Endodermal cell (in vitro differentiated cells): ENCODE measurements around the gene CES2. TPM values are rescaled to one million over a fixed set of nuclear protein-coding genes. Genes with fewer than 3 reads are reported as not detected.

ENCODE experiments used
- DNase-seq: peaks from one replicate; pipeline ENCODE4 v3.0.0-alpha.2; 2017
- H3K27ac ChIP-seq: 2 replicates; pipeline ENCODE4 v1.5.1; 2013; ENCODE audit warnings: mild to moderate bottlenecking, low read depth, low read length, moderate library complexity
- H3K27me3 ChIP-seq: 2 replicates; pipeline ENCODE4 v1.6.1; 2013; ENCODE audit warnings: mild to moderate bottlenecking, low read length, moderate library complexity; ENCODE audit not compliant: insufficient read depth, control insufficient read depth, poor library complexity, severe bottlenecking
- H3K36me3 ChIP-seq: 2 replicates; pipeline ENCODE4 v1.7.0; 2013; ENCODE audit warnings: mild to moderate bottlenecking, low read length, moderate library complexity; ENCODE audit not compliant: control insufficient read depth, insufficient read depth
- H3K4me1 ChIP-seq: one replicate; pipeline ENCODE4 v1.7.0; 2013; ENCODE audit warnings: low read length; ENCODE audit not compliant: control insufficient read depth, insufficient read depth
- H3K4me3 ChIP-seq: 2 replicates; pipeline ENCODE4 v1.5.1; 2013; ENCODE audit warnings: mild to moderate bottlenecking, low read length, moderate library complexity
- H3K9ac ChIP-seq: 2 replicates; pipeline ENCODE4 v1.6.1; 2013; ENCODE audit warnings: mild to moderate bottlenecking, low read length, moderate library complexity; ENCODE audit not compliant: poor library complexity, severe bottlenecking; ENCODE audit errors: extremely low read depth
- H3K9me3 ChIP-seq: 2 replicates; pipeline ENCODE4 v1.6.1; 2013; ENCODE audit warnings: mild to moderate bottlenecking, low read length, moderate library complexity; ENCODE audit not compliant: control insufficient read depth
- H3K27ac Mint-ChIP-seq: 2 replicates; pipeline ENCODE4 v1.8.0; 2020; ENCODE audit warnings: mixed read lengths
- H3K27me3 Mint-ChIP-seq: 2 replicates; pipeline ENCODE4 v1.8.0; 2021; ENCODE audit warnings: mild to moderate bottlenecking, mixed read lengths; ENCODE audit not compliant: insufficient read depth
- H3K36me3 Mint-ChIP-seq: 2 replicates; pipeline ENCODE4 v1.8.0; 2020; ENCODE audit warnings: low read depth, mixed read lengths
- H3K4me1 Mint-ChIP-seq: 2 replicates; pipeline ENCODE4 v1.8.0; 2020; ENCODE audit warnings: mixed read lengths
- H3K4me3 Mint-ChIP-seq: 2 replicates; pipeline ENCODE4 v1.8.0; 2020; ENCODE audit warnings: mild to moderate bottlenecking, moderate library complexity, mixed read lengths
- H3K9me3 Mint-ChIP-seq: 2 replicates; pipeline ENCODE4 v1.8.0; 2020; ENCODE audit warnings: mild to moderate bottlenecking, mixed read lengths
- WGBS, 2 experiments: methylation state at CpG; one replicate each; pipeline versions ENCODE4 v1.1.5 to v1.1.7; 2013; ENCODE audit warnings: missing lambda C conversion rate in 2 of 2, mixed read lengths in 1 of 2; ENCODE audit not compliant: insufficient coverage in 1 of 2, insufficient read length in 1 of 2; 5-methylcytosine and 5-hydroxymethylcytosine counted together
- total RNA-seq, 2 donors: library from RNA; stranded (reverse); fragmentation: NEBNext Ultra II Directional in 1 of 2; extraction: Animal tissue kit (Norgen Biotek cat#: 25700) in 1 of 2; gene quantifications; 2 replicates in 1 of 2; 3 replicates in 1 of 2; pipeline ENCODE4 v1.2.1, GENCODE V29; 2021
- TF ChIP-seq, protein P1 (sequence below): fragments of 200-600 bp; sonication (generic); conservative IDR thresholded peaks from 2 replicates; pipeline ENCODE4 v1.5.0; 2021; ENCODE audit warnings: antibody characterized with exemption, mild to moderate bottlenecking

CES2 gene
- total RNA-seq, 2 donors from 2014 or later, result 28.7 to 36.8 TPM

DNA sequence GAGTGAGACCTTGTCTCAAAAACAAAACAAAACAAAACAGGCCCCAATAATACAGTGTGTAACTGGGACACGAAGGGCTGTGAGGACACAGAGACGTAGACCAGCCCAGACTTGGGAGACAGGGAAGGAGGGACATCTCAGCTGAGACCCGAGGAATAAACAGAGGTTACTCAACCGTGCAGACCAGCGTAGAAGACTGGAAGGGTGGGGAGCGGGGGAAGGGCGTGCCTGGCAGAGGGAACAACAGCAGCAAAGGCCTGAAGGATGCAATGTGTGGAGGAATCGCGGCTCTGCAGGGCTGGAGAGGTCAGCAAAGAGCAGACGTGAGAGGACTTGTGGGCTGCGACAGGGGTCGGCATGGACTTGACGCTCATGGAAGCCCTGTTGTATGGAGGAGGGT lies 41.4 kb downstream of the CES2 start:
- no peak overlapping the region for H3K4me3 Mint-ChIP-seq
- H3K4me1 Mint-ChIP-seq, result no peaks in the 10 kb centered on the region
- peaks cover 6% of the 10 kb centered on the region for H3K27me3 Mint-ChIP-seq

DNA sequence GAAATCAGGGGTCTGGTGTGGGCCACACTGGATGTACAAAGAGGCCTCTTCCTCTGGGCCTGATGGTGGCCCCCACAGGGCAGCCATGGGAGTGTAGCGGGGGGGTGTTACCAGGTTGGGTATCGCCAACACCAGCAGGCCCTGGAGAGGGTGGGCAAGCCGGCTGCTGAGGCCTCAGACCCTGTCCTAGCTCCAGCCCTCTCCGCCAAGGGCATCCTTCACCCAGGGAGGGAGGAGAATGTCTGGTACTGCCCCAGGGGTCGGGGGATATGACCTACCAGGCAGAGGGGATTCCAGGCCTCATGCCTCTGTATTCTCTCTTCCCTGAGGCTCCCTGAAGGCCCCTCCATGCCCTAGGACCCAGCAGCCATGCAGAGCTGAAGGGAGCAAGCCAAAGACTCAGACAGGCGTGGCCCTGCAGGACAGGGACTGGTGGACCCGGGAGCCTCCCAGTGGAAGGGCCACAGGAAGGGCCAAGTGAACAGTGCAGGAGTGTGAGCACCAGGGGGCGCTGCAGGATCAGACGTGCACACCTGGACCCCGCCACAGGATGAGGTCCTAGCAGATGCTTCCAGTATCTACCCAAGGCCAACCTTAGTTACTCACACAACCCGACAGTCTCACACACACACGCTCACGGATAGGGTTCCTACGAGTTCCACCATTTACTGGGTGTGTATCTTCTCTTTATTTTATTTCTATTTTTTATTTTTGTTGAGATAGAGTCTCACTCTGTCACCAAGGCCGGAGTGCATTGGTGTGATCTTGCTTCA lies 42.2 kb downstream of the CES2 start:
- Mint-ChIP-seq H3K4me3 (no peak overlapping the region), H3K9me3 (peaks cover 9% of the 10 kb centered on the region), H3K27me3 (peaks cover 6% of the 10 kb centered on the region), H3K36me3 (no peaks in the 10 kb centered on the region), H3K4me1 (no peaks in the 10 kb centered on the region), H3K27ac (no peak overlapping the region)
- Histone ChIP-seq H3K27me3 (peaks cover 6% of the 10 kb centered on the region), H3K9me3 (no peaks in the 10 kb centered on the region), H3K36me3 (no peaks in the 10 kb centered on the region), H3K4me3 (no peak overlapping the region), H3K9ac (no peak overlapping the region), H3K27ac (no peak overlapping the region), H3K4me1 (no peaks in the 10 kb centered on the region)
- TF ChIP-seq, protein P1, sequence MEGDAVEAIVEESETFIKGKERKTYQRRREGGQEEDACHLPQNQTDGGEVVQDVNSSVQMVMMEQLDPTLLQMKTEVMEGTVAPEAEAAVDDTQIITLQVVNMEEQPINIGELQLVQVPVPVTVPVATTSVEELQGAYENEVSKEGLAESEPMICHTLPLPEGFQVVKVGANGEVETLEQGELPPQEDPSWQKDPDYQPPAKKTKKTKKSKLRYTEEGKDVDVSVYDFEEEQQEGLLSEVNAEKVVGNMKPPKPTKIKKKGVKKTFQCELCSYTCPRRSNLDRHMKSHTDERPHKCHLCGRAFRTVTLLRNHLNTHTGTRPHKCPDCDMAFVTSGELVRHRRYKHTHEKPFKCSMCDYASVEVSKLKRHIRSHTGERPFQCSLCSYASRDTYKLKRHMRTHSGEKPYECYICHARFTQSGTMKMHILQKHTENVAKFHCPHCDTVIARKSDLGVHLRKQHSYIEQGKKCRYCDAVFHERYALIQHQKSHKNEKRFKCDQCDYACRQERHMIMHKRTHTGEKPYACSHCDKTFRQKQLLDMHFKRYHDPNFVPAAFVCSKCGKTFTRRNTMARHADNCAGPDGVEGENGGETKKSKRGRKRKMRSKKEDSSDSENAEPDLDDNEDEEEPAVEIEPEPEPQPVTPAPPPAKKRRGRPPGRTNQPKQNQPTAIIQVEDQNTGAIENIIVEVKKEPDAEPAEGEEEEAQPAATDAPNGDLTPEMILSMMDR, result peak; percentile 97
- peak; percentile 97 for DNase-seq
- WGBS, 2 experiments, result 40 to 47% methylated on average over 7 to 15 of the region's 15 CpGs

More for the DNA sequence above, 41.4 kb downstream of the CES2 start:
- no peaks in the 10 kb centered on the region for H3K4me1 ChIP-seq
- H3K36me3 ChIP-seq, result no peaks in the 10 kb centered on the region
- H3K9me3 ChIP-seq, result no peaks in the 10 kb centered on the region
- Mint-ChIP-seq H3K27ac (no peak overlapping the region), H3K9me3 (peaks cover 9% of the 10 kb centered on the region), H3K36me3 (no peaks in the 10 kb centered on the region)
- H3K27me3 ChIP-seq, result peaks cover 6% of the 10 kb centered on the region
- WGBS, 2 experiments, result 82 to 86% methylated on average over 9 to 13 of the region's 13 CpGs
- H3K9ac ChIP-seq, result no peak overlapping the region
- H3K4me3 ChIP-seq, result no peak overlapping the region
- H3K27ac ChIP-seq, result no peak overlapping the region
- no peak for DNase-seq
- TF ChIP-seq, protein P1, result no peak

DNA sequence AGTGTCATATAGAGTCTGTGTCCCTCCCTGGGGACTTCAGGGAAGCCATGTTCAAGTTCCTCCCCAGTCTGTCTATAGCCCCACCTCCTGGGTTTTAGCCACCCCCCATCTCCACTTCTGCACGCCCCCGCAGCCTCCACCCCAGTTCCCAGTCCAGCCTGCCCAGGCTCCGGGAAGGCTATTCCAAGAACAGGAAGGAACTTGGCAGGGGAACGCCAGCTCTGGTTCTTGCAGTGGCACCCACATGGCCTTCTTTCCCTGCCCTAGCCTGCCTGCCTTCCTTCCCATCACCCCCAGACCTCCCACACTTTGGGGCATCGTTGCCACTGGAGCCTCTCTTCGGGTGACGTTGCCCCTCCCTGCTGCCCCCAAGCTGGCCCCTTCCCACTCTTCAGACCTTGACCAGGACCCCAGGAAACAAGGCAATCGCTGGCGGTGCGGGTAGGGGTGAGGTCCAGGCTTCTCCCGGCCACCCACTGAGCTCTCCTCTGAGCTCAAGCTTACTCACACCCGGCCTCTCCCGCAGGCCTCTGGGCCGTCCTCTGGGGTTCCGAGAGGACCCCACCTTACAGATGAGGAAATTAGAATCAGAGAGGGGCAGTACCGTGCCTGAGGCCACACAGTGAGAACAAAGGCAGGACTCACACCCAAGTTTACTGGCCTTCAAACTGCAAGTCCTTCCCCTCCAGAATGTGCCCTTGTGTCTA lies 43.8 kb downstream of the CES2 start:
- 86 to 89% methylated on average over 10 to 16 of the region's 16 CpGs for WGBS, 2 experiments
- peaks cover 6% of the 10 kb centered on the region for H3K27me3 ChIP-seq
- Mint-ChIP-seq H3K9me3 (peaks cover 9% of the 10 kb centered on the region), H3K27me3 (peaks cover 6% of the 10 kb centered on the region), H3K4me1 (no peaks in the 10 kb centered on the region), H3K36me3 (no peaks in the 10 kb centered on the region), H3K27ac (no peak overlapping the region), H3K4me3 (no peak overlapping the region)
- no peak overlapping the region for H3K9ac ChIP-seq
- no peaks in the 10 kb centered on the region for H3K4me1 ChIP-seq
- H3K36me3 ChIP-seq, result no peaks in the 10 kb centered on the region
- no peak overlapping the region for H3K4me3 ChIP-seq
- DNase-seq, result no peak
- H3K27ac ChIP-seq, result no peak overlapping the region
- TF ChIP-seq, protein P1, result no peak
- H3K9me3 ChIP-seq, result no peaks in the 10 kb centered on the region
